HEK293 (cell line): Measurements from ENCODE around the gene PIP5KL1.

Experiments
- CTCF ChIA-PET: fragments of 350-600 bp; formaldehyde crosslinking; extraction: SDS; loops from one replicate; lab custom pipeline; 2021; ENCODE audit warnings: antibody characterized with exemption; lab: Yijun Ruan, JAX
- POLR2A ChIA-PET: fragments of 300-600 bp; formaldehyde crosslinking; extraction: SDS; loops from one replicate; lab custom pipeline; 2020; ENCODE audit warnings: antibody characterized with exemption, inconsistent platforms; lab: Yijun Ruan, JAX
- H3K27ac ChIP-seq: fragments of 200-500 bp; sonication (Bioruptor generic); 2 replicates; pipeline ENCODE4 v1.5.1; 2014; ENCODE audit warnings: low read depth, low read length, control low read depth, inconsistent platforms; ENCODE audit errors: extremely low read depth
- H3K36me3 ChIP-seq, 2 experiments: fragments of 200-500 bp in 1 of 2; sonication (Bioruptor generic) in 1 of 2; 1 replicate in 1 of 2; 2 replicates in 1 of 2; pipeline ENCODE4 v1.5.1; 2014 to 2017; ENCODE audit warnings: inconsistent platforms in 2 of 2, low read length in 2 of 2; ENCODE audit not compliant: control insufficient read depth in 2 of 2, insufficient read depth in 1 of 2
- H3K4me1 ChIP-seq: fragments of 200-500 bp; sonication (Bioruptor generic); 2 replicates; pipeline ENCODE4 v1.5.1; 2014; ENCODE audit warnings: mild to moderate bottlenecking, low read length, inconsistent platforms; ENCODE audit not compliant: control insufficient read depth, insufficient read depth
- H3K4me3 ChIP-seq: 2 replicates; pipeline ENCODE4 v1.5.1; 2011; ENCODE audit warnings: low read depth, mild to moderate bottlenecking, control low read depth, low read length, moderate library complexity
- H3K9me3 ChIP-seq: fragments of 200-500 bp; sonication (Bioruptor generic); 2 replicates; pipeline ENCODE4 v1.5.1; 2014; ENCODE audit warnings: low read depth, low read length, inconsistent platforms; ENCODE audit not compliant: control insufficient read depth, insufficient read depth
- ATF2 ChIP-seq: fragments of 450-650 bp; formaldehyde crosslinking; IDR thresholded peaks from 2 replicates; pipeline ENCODE4 v1.5.1; 2016; ENCODE audit warnings: missing biosample characterization, missing genetic modification characterization, low read depth
- GLIS2 ChIP-seq: fragments of 450-650 bp; formaldehyde crosslinking; IDR thresholded peaks from 2 replicates; pipeline ENCODE4 v1.5.1; 2016; ENCODE audit warnings: missing biosample characterization, missing genetic modification characterization
- MEIS1 ChIP-seq: sonication (generic); formaldehyde crosslinking; IDR thresholded peaks from 2 replicates; pipeline ENCODE4 v1.8.1; 2022; ENCODE audit warnings: missing genetic modification reagents, mild to moderate bottlenecking, borderline replicate concordance
- WT1 ChIP-seq: fragments of 450-650 bp; formaldehyde crosslinking; IDR thresholded peaks from 2 replicates; pipeline ENCODE4 v1.5.1; 2016; ENCODE audit warnings: missing biosample characterization, missing genetic modification characterization
- YY1 ChIP-seq: fragments of 450-650 bp; formaldehyde crosslinking; IDR thresholded peaks from 2 replicates; pipeline ENCODE4 v1.5.1; 2018; ENCODE audit warnings: missing biosample characterization, missing genetic modification characterization
- ZBTB48 ChIP-seq: fragments of 450-650 bp; formaldehyde crosslinking; IDR thresholded peaks from 2 replicates; pipeline ENCODE4 v1.5.1; 2016; ENCODE audit warnings: missing biosample characterization, missing genetic modification characterization
- ZIC2 ChIP-seq: fragments of 450-650 bp; formaldehyde crosslinking; IDR thresholded peaks from 2 replicates; pipeline ENCODE4 v1.5.1; 2016; ENCODE audit warnings: missing biosample characterization, missing genetic modification characterization
- ZNF10 ChIP-seq: fragments of 450-650 bp; formaldehyde crosslinking; IDR thresholded peaks from 2 replicates; pipeline ENCODE4 v1.5.1; 2017; ENCODE audit warnings: missing biosample characterization, missing genetic modification characterization
- ZNF140 ChIP-seq: fragments of 450-650 bp; formaldehyde crosslinking; IDR thresholded peaks from 2 replicates; pipeline ENCODE4 v1.5.1; 2016; ENCODE audit warnings: missing biosample characterization, missing genetic modification characterization
- ZNF18 ChIP-seq: fragments of 450-650 bp; formaldehyde crosslinking; IDR thresholded peaks from 2 replicates; pipeline ENCODE4 v1.5.1; 2016; ENCODE audit warnings: missing biosample characterization, missing genetic modification characterization
- ZNF24 ChIP-seq: fragments of 450-650 bp; formaldehyde crosslinking; IDR thresholded peaks from 2 replicates; pipeline ENCODE4 v1.5.1; 2016; ENCODE audit warnings: missing biosample characterization, missing genetic modification characterization
- ZNF354C ChIP-seq: fragments of 450-650 bp; formaldehyde crosslinking; IDR thresholded peaks from 2 replicates; pipeline ENCODE4 v1.5.1; 2016; ENCODE audit warnings: missing biosample characterization, missing genetic modification characterization, low read depth, borderline replicate concordance
- ZNF391 ChIP-seq: fragments of 450-650 bp; formaldehyde crosslinking; IDR thresholded peaks from 2 replicates; pipeline ENCODE4 v1.5.1; 2016; ENCODE audit warnings: low read depth, missing biosample characterization, missing genetic modification characterization, borderline replicate concordance
- ZNF426 ChIP-seq: fragments of 450-650 bp; formaldehyde crosslinking; IDR thresholded peaks from 2 replicates; pipeline ENCODE4 v1.5.1; 2017; ENCODE audit warnings: missing biosample characterization, missing genetic modification characterization, mild to moderate bottlenecking, inconsistent platforms, moderate library complexity
- ZNF560 ChIP-seq: fragments of 450-650 bp; formaldehyde crosslinking; IDR thresholded peaks from 2 replicates; pipeline ENCODE4 v1.5.1; 2017; ENCODE audit warnings: missing biosample characterization, missing genetic modification characterization, borderline replicate concordance
- ZNF677 ChIP-seq: fragments of 450-650 bp; IDR thresholded peaks from 2 replicates; pipeline ENCODE4 v1.5.0; 2018; ENCODE audit warnings: missing biosample characterization, mild to moderate bottlenecking, missing genetic modification characterization, moderate library complexity
- ZNF776 ChIP-seq: fragments of 450-650 bp; formaldehyde crosslinking; IDR thresholded peaks from 2 replicates; pipeline ENCODE4 v1.5.0; 2017; ENCODE audit warnings: missing biosample characterization, missing genetic modification characterization, borderline replicate concordance
- ZSCAN16 ChIP-seq: fragments of 450-650 bp; formaldehyde crosslinking; IDR thresholded peaks from 2 replicates; pipeline ENCODE4 v1.5.1; 2016; ENCODE audit warnings: missing biosample characterization, missing genetic modification characterization
- TF ChIP-seq, protein P1 (sequence below): fragments of 450-650 bp; formaldehyde crosslinking; IDR thresholded peaks from 2 replicates; pipeline ENCODE4 v1.5.1; 2016; ENCODE audit warnings: missing biosample characterization, missing genetic modification characterization
- TF ChIP-seq, protein P2 (sequence below): fragments of 450-650 bp; formaldehyde crosslinking; IDR thresholded peaks from 2 replicates; pipeline ENCODE4 v1.5.1; 2017; ENCODE audit warnings: missing biosample characterization, missing genetic modification characterization
- TF ChIP-seq, protein P3 (sequence below): fragments of 450-650 bp; formaldehyde crosslinking; IDR thresholded peaks from 2 replicates; pipeline ENCODE4 v1.5.1; 2016; ENCODE audit warnings: missing biosample characterization, missing genetic modification characterization

Gene PIP5KL1

GRCh38 chr9:127941062-127941960 lies 10.7 kb upstream of the PIP5KL1 start:
- TF ChIP-seq, protein P1, sequence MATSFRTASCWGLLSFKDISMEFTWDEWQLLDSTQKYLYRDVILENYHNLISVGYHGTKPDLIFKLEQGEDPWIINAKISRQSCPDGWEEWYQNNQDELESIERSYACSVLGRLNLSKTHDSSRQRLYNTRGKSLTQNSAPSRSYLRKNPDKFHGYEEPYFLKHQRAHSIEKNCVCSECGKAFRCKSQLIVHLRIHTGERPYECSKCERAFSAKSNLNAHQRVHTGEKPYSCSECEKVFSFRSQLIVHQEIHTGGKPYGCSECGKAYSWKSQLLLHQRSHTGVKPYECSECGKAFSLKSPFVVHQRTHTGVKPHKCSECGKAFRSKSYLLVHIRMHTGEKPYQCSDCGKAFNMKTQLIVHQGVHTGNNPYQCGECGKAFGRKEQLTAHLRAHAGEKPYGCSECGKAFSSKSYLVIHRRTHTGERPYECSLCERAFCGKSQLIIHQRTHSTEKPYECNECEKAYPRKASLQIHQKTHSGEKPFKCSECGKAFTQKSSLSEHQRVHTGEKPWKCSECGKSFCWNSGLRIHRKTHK (tag by site-specific recombination), result no peak
- TF ChIP-seq ZNF560 (tag by site-specific recombination) (no peak), ZIC2 (peak; percentile 23), GLIS2 (0 out of 2 replicates have a peak, but pooled peaks have one; percentile 14)
- Histone ChIP-seq H3K9me3 (no peaks in the 10 kb centered on the region), H3K4me3 (no peak overlapping the region), H3K36me3 (peaks cover 0 to 38% of the 10 kb centered on the region in 2 experiments; a peak in 1 of 3 replicates), H3K27ac (no peak overlapping the region), H3K4me1 (peaks cover 3% of the 10 kb centered on the region; the same call in 1 of the 2 replicates)
- POLR2A ChIA-PET, result interaction anchor here (1.0 to 2.8 kb wide), 2 partner anchors 16 to 38 kb away, joined by 3 to 12 read pairs; partner anchors contain the start of gene EEIG1
- CTCF ChIA-PET, result interaction anchor here (0.6 to 8.1 kb wide), 20 partner anchors 9 to 212 kb away, joined by 3 to 165 read pairs (median 6); partner anchors contain the start of genes EEIG1 and PIP5KL1

DNA sequence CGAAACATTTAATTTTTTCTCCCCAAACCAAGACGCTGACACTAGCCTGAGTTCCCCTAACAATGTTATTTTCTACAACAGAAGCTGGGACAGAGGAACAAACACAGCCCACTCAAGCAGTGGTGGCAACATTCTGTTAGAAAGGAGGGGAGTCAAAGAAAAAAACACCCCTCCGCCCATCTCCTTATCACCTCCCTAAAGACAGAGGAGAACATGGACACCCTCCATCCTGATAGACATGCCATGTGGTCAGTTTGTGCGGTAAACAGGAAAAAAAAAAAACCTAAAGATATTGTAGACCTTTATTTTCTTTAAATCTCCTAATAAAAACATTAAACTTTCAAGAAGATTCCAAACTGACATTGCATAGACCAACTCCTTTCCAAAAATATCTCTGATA lies 10.0 kb upstream of the PIP5KL1 start:
- H3K4me1 ChIP-seq, result peaks cover 5% of the 10 kb centered on the region; the same call in 1 of the 2 replicates
- no peak for TF ChIP-seq ZNF18 (tag by site-specific recombination)
- TF ChIP-seq, protein P2, sequence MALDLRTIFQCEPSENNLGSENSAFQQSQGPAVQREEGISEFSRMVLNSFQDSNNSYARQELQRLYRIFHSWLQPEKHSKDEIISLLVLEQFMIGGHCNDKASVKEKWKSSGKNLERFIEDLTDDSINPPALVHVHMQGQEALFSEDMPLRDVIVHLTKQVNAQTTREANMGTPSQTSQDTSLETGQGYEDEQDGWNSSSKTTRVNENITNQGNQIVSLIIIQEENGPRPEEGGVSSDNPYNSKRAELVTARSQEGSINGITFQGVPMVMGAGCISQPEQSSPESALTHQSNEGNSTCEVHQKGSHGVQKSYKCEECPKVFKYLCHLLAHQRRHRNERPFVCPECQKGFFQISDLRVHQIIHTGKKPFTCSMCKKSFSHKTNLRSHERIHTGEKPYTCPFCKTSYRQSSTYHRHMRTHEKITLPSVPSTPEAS (tag by site-specific recombination), result no peak
- TF ChIP-seq, all 188 proteins: peak for 0
- H3K4me3 ChIP-seq, result no peak overlapping the region
- H3K36me3 ChIP-seq, result peaks cover 0 to 44% of the 10 kb centered on the region in 2 experiments; a peak in 1 of 3 replicates
- CTCF ChIA-PET, result interaction anchor here (0.9 to 8.1 kb wide), 7 partner anchors 10 to 177 kb away, joined by 3 to 165 read pairs (median 36); partner anchors contain the start of gene EEIG1
- no peaks in the 10 kb centered on the region for H3K9me3 ChIP-seq
- POLR2A ChIA-PET, result interaction anchor here (1.0 kb wide), 1 partner anchor 17 kb away, joined by 3 read pairs; no protein-coding TSS in a partner anchor
- no peak overlapping the region for H3K27ac ChIP-seq

- ChIA-PET CTCF (interaction anchor here (7.0 to 8.1 kb wide), 2 partner anchors 42 to 97 kb away, joined by 94 to 165 read pairs; partner anchors contain the start of gene EEIG1), POLR2A (no interaction called here)
- TF ChIP-seq ZNF776 (tag by site-specific recombination) (no peak), ATF2 (tag by site-specific recombination) (no peak), ZNF140 (no peak), ZSCAN16 (tag by site-specific recombination) (no peak), ZNF426 (tag by site-specific recombination) (no peak), ZNF24 (tag by site-specific recombination) (no peak), ZIC2 (no peak), ZNF10 (tag by site-specific recombination) (no peak), ZNF677 (tag by site-specific recombination) (no peak), YY1 (tag by site-specific recombination) (no peak), ZNF391 (tag by site-specific recombination) (no peak), ZNF354C (tag by site-specific recombination) (no peak), MEIS1 (CRISPR knock-in tag) (no peak), ZBTB48 (tag by site-specific recombination) (no peak), WT1 (tag by site-specific recombination) (no peak)
- TF ChIP-seq, protein P3, sequence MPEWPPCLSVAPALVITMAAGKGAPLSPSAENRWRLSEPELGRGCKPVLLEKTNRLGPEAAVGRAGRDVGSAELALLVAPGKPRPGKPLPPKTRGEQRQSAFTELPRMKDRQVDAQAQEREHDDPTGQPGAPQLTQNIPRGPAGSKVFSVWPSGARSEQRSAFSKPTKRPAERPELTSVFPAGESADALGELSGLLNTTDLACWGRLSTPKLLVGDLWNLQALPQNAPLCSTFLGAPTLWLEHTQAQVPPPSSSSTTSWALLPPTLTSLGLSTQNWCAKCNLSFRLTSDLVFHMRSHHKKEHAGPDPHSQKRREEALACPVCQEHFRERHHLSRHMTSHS (tag by site-specific recombination), result no peak
- Histone ChIP-seq H3K4me1 (0 out of 2 replicates have a peak, but pooled peaks cover 2% of the 10 kb centered on the region), H3K36me3 (peaks cover 0 to 38% of the 10 kb centered on the region in 2 experiments; a peak in 1 of 3 replicates), H3K4me3 (no peak overlapping the region), H3K27ac (no peak overlapping the region), H3K9me3 (no peaks in the 10 kb centered on the region)
These were observed 7.7 kb upstream of the PIP5KL1 start for GRCh38 chr9:127938298-127938690.
